ENCODE data around the gene FREM1.
A peak's percentile ranks its signal among the peaks of the same experiment; 100 is the strongest.

FREM1 gene

GRCh38 chr9:14693251-14693861, 216.9 kb downstream of the FREM1 start, which contains the start of gene ZDHHC21:
Gene ZDHHC21, minus strand, starts transcription at chr9:14693432. Its CDS starts 19,092 bp downstream, at chr9:14674340.
- peak; percentile 48 for DNase-seq

- peak; percentile 28 for DNase-seq
Observed at GRCh38 chr9:14692470-14693250, 217.6 kb downstream of the FREM1 start.

- DNase-seq = no peak
Observed at GRCh38 chr9:14690948-14691730, 219.1 kb downstream of the FREM1 start.

DNA sequence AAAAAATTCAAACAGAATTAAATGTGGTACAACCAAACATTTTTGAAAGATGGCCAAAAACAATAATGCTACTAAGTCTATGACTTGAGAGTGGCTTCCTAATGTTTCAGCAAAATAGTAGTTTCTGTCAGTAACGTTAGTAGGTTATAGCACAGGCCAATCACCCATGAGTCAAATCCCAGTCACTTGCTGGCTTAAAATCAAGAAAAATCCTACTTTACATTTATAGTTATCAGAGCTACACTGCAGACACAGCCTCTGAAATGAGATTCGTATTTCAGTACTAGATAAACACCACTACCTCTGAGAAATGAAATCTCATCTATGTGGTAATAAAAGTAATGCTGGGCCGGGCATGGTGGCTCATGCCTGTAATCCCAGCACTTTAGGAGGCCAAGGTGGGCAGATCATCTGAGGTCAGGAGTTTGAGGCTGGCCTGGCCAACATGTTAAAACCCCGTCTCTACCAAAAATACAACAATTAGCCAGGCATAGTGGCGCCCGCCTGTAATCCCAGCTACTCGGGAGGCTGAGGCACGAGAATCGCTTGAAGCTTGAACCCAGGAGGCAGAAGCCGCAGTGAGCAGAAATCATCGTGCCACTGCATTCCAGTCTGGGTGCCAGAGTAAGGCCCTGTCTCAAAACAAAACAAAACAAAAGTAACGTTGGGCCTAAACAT, 223.0 kb downstream of the FREM1 start:
- no peak for DNase-seq

- DNase-seq = no peak
Observed at GRCh38 chr9:14686168-14686567, 224.1 kb downstream of the FREM1 start.
